Osteoblast (primary cell): ENCODE measurements around the gene MEF2C. TPM values are rescaled to one million over a fixed set of nuclear protein-coding genes. Genes with fewer than 3 reads are reported as not detected.

Source experiments
- DNase-seq: peaks from one replicate; pipeline ENCODE4 v3.0.0; 2011; ENCODE audit warnings: low spot score, mixed read lengths; ENCODE audit not compliant: insufficient read length; ENCODE audit errors: missing footprints
- H2AFZ ChIP-seq: 2 replicates; pipeline ENCODE4 v1.6.0; 2011; ENCODE audit warnings: mild to moderate bottlenecking, low read length
- H3K27ac ChIP-seq: 2 replicates; pipeline ENCODE4 v1.5.1; 2011; ENCODE audit warnings: mild to moderate bottlenecking, low read depth, low read length, moderate library complexity
- H3K27me3 ChIP-seq: 2 replicates; pipeline ENCODE4 v1.6.0; 2012; ENCODE audit warnings: mild to moderate bottlenecking, control low read depth, inconsistent platforms, low read length, moderate library complexity; ENCODE audit not compliant: insufficient read depth
- H3K36me3 ChIP-seq: 2 replicates; pipeline ENCODE4 v1.5.1; 2011; ENCODE audit warnings: mild to moderate bottlenecking, low read length, control low read depth, moderate library complexity; ENCODE audit not compliant: insufficient read depth
- H3K4me1 ChIP-seq: 2 replicates; pipeline ENCODE4 v1.5.1; 2011; ENCODE audit warnings: mild to moderate bottlenecking, low read length, control low read depth, moderate library complexity; ENCODE audit not compliant: insufficient read depth
- H3K4me2 ChIP-seq: 2 replicates; pipeline ENCODE4 v1.6.0; 2011; ENCODE audit warnings: mild to moderate bottlenecking, low read length; ENCODE audit not compliant: insufficient read depth
- H3K4me3 ChIP-seq: fragments of 200-600 bp; sonication (generic); 3 replicates; pipeline ENCODE4 v1.5.1; 2012; ENCODE audit warnings: mild to moderate bottlenecking, low read length, inconsistent platforms; ENCODE audit not compliant: insufficient read depth
- H3K79me2 ChIP-seq: 2 replicates; pipeline ENCODE4 v1.6.0; 2012; ENCODE audit warnings: mild to moderate bottlenecking, low read length, control low read depth, inconsistent platforms; ENCODE audit not compliant: insufficient read depth
- H3K9me3 ChIP-seq: 2 replicates; pipeline ENCODE4 v1.5.1; 2011; ENCODE audit warnings: low read depth, low read length, control low read depth
- H4K20me1 ChIP-seq: 2 replicates; pipeline ENCODE4 v1.6.0; 2012; ENCODE audit warnings: mild to moderate bottlenecking, low read length, control low read depth; ENCODE audit not compliant: insufficient read depth
- total RNA-seq: library from RNA; depleted of rRNA; stranded (reverse); fragments of >200 nt; gene quantifications from 2 replicates; pipeline ENCODE4 v1.2.3, GENCODE V29; 2012
- TF ChIP-seq, protein P1 (sequence below): IDR thresholded peaks from 2 replicates; pipeline ENCODE4 v1.5.1; 2011; ENCODE audit warnings: mild to moderate bottlenecking, low read depth, low read length, moderate library complexity; ENCODE audit errors: extremely low read depth

The MEF2C gene
- total RNA-seq, 1 donor, result 13.4 TPM

DNA sequence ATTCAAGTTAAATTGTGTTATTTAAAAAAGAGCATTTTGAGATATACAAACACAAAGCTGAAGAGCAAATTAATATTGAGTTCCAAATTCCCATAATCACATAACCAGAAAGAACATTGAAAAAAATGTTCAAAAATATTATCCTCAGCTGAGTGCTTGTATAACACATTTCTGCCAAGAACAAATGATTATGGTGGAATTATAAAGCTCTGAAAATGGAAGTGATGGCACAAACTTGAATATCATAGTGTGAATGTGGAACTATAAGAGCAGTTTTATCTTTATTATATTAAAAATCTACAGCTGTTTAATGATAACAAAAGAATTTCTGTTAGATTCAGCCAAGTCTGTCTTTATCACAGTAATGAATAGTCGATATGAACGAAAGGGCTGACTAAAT lies 117.8 kb downstream of the MEF2C start:
- no peak for DNase-seq
- H3K27me3 ChIP-seq, result no peaks in the 10 kb centered on the region
- no peaks in the 10 kb centered on the region for H4K20me1 ChIP-seq
- H3K36me3 ChIP-seq, result peaks cover 6% of the 10 kb centered on the region
- peaks cover 20% of the 10 kb centered on the region for H3K4me1 ChIP-seq
- no peaks in the 10 kb centered on the region for H3K79me2 ChIP-seq
- H3K4me3 ChIP-seq, result no peak overlapping the region
- TF ChIP-seq, protein P1, sequence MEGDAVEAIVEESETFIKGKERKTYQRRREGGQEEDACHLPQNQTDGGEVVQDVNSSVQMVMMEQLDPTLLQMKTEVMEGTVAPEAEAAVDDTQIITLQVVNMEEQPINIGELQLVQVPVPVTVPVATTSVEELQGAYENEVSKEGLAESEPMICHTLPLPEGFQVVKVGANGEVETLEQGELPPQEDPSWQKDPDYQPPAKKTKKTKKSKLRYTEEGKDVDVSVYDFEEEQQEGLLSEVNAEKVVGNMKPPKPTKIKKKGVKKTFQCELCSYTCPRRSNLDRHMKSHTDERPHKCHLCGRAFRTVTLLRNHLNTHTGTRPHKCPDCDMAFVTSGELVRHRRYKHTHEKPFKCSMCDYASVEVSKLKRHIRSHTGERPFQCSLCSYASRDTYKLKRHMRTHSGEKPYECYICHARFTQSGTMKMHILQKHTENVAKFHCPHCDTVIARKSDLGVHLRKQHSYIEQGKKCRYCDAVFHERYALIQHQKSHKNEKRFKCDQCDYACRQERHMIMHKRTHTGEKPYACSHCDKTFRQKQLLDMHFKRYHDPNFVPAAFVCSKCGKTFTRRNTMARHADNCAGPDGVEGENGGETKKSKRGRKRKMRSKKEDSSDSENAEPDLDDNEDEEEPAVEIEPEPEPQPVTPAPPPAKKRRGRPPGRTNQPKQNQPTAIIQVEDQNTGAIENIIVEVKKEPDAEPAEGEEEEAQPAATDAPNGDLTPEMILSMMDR, result no peak
- no peaks in the 10 kb centered on the region for H3K9me3 ChIP-seq
- no peak overlapping the region for H2AFZ ChIP-seq
- no peak overlapping the region for H3K4me2 ChIP-seq
- no peak overlapping the region for H3K27ac ChIP-seq

DNA sequence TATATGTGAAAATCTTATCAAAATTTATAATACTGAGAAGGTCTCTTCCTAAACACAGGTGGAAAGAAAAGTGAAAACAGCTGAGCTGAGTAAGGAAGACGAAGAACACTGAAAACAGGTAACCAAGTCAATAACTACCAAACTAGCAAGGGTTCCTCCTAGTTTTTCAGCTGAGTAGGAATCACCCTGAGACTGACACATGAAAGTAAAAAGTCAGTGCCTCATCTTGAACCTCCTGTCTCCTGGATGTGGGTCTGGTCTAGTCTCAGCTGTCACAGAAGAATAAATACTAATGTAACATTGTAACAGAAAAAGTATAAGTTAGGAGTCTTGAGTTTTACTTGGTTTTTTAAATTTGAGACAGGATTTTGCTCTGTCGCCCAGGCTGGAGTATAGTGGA lies 121.0 kb downstream of the MEF2C start:
- Histone ChIP-seq H3K4me2 (peak overlapping the region; percentile 22), H3K27me3 (no peaks in the 10 kb centered on the region), H4K20me1 (no peaks in the 10 kb centered on the region), H3K4me1 (peaks cover 5% of the 10 kb centered on the region), H2AFZ (no peak overlapping the region), H3K79me2 (no peaks in the 10 kb centered on the region), H3K9me3 (no peaks in the 10 kb centered on the region), H3K27ac (no peak overlapping the region), H3K36me3 (peaks cover 6% of the 10 kb centered on the region), H3K4me3 (no peak overlapping the region)
- TF ChIP-seq, protein P1, result no peak
- DNase-seq, result no peak

DNA sequence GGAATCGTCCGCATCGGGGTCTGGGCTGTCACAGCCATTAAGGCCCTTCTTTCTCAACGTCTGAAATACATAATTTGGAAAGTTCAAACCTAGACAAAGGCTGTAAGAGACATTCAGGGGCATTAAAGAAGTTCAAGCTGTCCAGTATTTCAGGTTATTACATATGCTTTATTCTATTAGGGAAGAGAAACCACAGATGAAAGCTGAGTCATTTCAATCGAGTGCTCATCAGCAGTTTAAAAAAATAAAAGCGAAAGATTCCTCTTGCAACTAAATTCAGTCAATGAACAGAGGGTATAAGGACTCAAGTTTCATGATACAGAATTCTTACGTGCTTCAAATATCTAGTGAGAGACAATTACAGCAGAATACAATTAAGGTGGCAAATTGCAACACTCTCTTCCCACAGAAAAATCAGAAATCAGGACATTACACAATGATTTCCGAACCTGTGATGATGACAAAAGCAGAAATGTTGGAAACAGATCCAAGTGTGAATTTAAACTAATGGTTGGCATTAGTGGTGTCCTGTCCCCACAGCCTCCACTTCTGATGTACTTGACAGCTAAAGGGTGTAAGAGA lies 121.6 kb downstream of the MEF2C start:
- Histone ChIP-seq H3K79me2 (no peaks in the 10 kb centered on the region), H3K36me3 (peaks cover 6% of the 10 kb centered on the region), H2AFZ (no peak overlapping the region), H3K4me2 (peak overlapping the region; percentile 22), H3K27me3 (no peaks in the 10 kb centered on the region), H3K9me3 (no peaks in the 10 kb centered on the region), H3K4me3 (no peak overlapping the region), H3K27ac (no peak overlapping the region), H3K4me1 (peaks cover 7% of the 10 kb centered on the region), H4K20me1 (no peaks in the 10 kb centered on the region)
- DNase-seq, result peak; percentile 18
- TF ChIP-seq, protein P1, result no peak

DNA sequence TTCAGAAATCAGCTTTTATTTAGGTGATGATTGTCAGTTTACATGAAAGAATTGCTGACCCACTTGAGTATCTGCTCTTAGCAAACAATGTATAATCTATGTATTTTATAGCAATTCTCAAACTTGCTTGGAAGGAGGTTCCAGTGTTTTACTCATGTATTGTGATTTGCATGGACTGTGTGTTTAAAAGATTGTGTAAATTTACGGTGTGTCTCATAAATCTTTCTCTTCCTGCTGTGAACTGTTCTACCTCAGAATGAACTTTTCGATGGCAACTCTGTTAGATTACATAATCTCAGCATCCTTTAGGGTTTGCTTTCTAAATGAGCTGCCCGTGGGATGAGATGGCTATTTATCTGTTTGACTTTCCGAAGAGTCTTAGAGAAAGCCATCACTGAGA lies 122.5 kb downstream of the MEF2C start:
- Histone ChIP-seq H3K27ac (no peak overlapping the region), H2AFZ (no peak overlapping the region), H3K4me1 (peaks cover 7% of the 10 kb centered on the region), H3K36me3 (peaks cover 6% of the 10 kb centered on the region), H3K4me2 (no peak overlapping the region), H4K20me1 (no peaks in the 10 kb centered on the region), H3K4me3 (no peak overlapping the region), H3K9me3 (no peaks in the 10 kb centered on the region), H3K27me3 (no peaks in the 10 kb centered on the region), H3K79me2 (no peaks in the 10 kb centered on the region)
- DNase-seq, result no peak
- TF ChIP-seq, protein P1, result no peak
